Measurements from ENCODE around the gene POC1B.

The POC1B gene

GRCh38 chr12:89448526-89448925 is 77.3 kb downstream of the POC1B start:
- TF ChIP-seq, protein P1, sequence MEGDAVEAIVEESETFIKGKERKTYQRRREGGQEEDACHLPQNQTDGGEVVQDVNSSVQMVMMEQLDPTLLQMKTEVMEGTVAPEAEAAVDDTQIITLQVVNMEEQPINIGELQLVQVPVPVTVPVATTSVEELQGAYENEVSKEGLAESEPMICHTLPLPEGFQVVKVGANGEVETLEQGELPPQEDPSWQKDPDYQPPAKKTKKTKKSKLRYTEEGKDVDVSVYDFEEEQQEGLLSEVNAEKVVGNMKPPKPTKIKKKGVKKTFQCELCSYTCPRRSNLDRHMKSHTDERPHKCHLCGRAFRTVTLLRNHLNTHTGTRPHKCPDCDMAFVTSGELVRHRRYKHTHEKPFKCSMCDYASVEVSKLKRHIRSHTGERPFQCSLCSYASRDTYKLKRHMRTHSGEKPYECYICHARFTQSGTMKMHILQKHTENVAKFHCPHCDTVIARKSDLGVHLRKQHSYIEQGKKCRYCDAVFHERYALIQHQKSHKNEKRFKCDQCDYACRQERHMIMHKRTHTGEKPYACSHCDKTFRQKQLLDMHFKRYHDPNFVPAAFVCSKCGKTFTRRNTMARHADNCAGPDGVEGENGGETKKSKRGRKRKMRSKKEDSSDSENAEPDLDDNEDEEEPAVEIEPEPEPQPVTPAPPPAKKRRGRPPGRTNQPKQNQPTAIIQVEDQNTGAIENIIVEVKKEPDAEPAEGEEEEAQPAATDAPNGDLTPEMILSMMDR (conservative IDR thresholded peaks at IDR 0.05; ENCODE audit: low read depth, low read length): no peak
- no peak for DNase-seq (ENCODE audit: low read depth)
- no peak overlapping the region for H3K4me3 ChIP-seq (ENCODE audit: low read length)

DNA sequence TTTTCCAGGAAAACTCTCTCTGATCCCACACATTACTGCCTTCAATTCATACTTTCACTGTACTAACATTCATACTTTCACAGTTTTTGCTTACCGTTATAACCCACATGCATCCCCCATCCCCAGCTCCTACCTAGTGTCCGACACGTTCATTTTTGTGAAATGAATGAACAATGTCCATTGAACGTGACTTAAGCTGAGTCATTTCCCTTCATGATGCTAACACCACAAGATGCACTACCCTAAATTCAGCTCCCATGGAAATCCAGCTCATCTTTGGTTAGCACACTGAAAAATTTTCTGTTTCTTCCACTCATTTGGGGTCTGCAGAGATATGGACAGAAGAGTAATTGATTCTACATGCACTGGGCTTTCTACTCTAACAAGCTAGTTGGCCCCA is 85.9 kb downstream of the POC1B start:
- DNase-seq (ENCODE audit: low read depth): no peak
- no peak overlapping the region for H3K4me3 ChIP-seq (ENCODE audit: low read length)
- TF ChIP-seq, protein P1 (conservative IDR thresholded peaks at IDR 0.05; ENCODE audit: low read depth, low read length): no peak

DNA sequence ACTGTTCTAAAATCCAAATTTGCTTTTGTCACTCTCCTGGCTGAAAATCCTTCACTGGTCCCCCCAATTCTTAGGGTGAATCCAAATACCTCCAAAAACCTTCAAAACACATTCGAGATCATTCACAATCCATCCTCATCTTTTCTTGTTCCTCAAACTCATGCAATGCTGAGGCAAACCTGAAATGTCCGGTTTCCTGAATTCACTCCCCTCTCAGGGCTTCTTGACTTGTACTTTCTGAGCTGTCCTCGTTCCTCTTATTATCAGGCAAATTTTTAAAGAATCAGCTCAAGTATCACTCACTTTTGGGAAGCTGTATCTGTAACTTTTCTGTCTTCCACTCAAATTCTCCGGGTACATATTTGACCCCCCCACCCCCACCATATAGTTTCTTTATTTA is 88.6 kb downstream of the POC1B start:
- no peak overlapping the region for H3K4me3 ChIP-seq (ENCODE audit: low read length)
- TF ChIP-seq, protein P1 (conservative IDR thresholded peaks at IDR 0.05; ENCODE audit: low read depth, low read length): no peak
- no peak for DNase-seq (ENCODE audit: low read depth)

DNA sequence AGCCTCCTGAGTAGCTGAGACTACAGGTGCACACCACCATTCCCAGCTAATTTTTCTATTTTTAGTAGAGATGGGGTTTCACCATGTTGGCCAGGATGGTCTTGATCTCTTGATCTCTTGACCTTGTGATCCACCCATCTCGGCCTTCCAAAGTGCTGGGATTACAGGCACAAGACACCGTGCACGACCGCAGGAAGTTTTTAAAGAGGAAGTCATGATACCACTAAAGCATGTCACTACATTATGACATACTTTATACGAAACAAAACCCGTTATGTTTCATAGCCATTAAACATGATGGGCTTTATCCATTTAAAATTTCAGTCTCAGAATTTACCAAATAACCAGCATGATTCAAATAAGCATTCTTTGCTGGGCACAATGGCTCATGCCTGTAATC is 89.8 kb downstream of the POC1B start:
- DNase-seq (ENCODE audit: low read depth): no peak
- no peak overlapping the region for H3K4me3 ChIP-seq (ENCODE audit: low read length)
- TF ChIP-seq, protein P1 (conservative IDR thresholded peaks at IDR 0.05; ENCODE audit: low read depth, low read length): no peak

DNA sequence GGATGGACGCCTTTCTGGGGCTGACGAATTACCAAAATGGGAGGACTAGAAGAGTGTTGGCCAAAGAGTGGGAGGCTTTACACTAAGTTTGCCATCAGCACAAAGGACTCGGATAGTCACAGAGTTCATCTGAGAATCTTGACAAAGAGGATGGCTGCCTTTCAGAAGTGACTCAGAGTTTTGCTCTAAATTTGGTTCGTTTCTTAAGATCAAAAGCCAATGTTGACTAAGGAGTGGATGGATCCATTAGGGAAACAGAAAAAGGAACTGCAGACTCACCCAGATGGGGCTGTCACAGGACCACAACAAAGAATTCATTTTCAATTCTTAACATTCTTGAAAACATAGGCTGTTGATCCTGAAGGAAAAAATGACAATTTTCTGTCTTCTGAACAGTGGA is 92.2 kb downstream of the POC1B start:
- H3K4me3 ChIP-seq (ENCODE audit: low read length): no peak overlapping the region
- no peak for DNase-seq (ENCODE audit: low read depth)
- TF ChIP-seq, protein P1 (conservative IDR thresholded peaks at IDR 0.05; ENCODE audit: low read depth, low read length): no peak

DNA sequence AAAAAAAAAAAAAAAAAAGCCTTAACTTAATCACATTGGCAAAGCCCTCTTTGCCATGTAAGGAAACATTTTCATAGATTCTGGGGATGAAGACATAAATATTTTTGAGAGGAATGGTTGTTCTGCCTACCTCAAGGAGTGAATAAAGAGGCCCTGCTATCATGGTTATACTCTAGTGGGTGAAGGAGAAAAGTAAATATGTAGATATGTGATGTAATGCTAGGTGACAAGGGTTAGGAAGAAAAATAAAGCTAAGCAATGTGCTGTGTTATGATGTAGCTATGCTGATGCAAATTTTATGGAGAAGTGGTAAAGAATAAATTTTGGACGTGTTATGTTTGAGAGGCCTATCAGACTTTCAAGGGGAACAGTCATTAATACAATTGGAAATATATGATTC is 93.5 kb downstream of the POC1B start:
- TF ChIP-seq, protein P1 (conservative IDR thresholded peaks at IDR 0.05; ENCODE audit: low read depth, low read length): no peak
- no peak overlapping the region for H3K4me3 ChIP-seq (ENCODE audit: low read length)
- no peak for DNase-seq (ENCODE audit: low read depth)

DNA sequence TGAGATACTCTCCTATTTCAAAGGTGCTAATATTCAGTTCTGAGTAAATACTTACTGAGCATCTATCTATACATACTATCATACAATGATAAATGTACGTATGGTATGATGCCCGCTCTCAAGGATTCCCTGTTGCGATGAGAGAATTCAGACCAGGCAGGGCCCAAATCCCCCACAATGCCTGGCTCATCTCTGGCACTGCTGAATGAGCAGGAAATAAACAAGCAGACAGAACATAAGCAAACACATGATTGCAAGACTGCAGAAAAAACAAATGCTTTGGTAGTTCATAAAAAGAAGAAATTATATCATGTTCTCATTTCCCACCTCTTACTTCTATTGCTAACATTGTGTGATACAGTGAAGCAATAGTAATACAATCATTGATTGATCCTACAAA is 96.3 kb downstream of the POC1B start:
- no peak for DNase-seq (ENCODE audit: low read depth)
- H3K4me3 ChIP-seq (ENCODE audit: low read length): no peak overlapping the region
- TF ChIP-seq, protein P1 (conservative IDR thresholded peaks at IDR 0.05; ENCODE audit: low read depth, low read length): no peak
